ENCODE results near the gene HBM. TPM values are rescaled to one million over a fixed set of nuclear protein-coding genes. Genes with fewer than 3 reads are reported as not detected.

The HBM gene
- total RNA-seq, 1 donor: not detected

DNA sequence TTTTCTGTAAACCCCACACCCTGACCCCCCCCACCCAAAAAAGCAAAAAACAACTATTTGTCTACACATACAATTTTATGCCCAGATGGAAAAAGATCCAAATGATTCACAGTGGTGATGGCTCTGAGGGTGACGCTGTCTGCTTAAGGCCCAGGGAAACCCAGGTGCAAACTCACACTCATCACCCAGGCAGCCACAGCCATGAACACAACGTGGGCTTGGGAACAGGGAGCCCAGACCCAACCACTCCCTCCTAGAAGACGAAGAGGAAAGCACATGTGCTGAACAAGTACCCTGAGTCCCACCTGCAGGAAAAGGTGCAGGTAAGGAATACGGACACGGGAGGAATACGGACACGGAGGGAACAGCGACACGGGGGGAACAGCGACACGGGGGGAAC is 19.9 kb downstream of the HBM start:
- no peak for DNase-seq (ENCODE audit: low read depth)
- TF ChIP-seq, protein P1, sequence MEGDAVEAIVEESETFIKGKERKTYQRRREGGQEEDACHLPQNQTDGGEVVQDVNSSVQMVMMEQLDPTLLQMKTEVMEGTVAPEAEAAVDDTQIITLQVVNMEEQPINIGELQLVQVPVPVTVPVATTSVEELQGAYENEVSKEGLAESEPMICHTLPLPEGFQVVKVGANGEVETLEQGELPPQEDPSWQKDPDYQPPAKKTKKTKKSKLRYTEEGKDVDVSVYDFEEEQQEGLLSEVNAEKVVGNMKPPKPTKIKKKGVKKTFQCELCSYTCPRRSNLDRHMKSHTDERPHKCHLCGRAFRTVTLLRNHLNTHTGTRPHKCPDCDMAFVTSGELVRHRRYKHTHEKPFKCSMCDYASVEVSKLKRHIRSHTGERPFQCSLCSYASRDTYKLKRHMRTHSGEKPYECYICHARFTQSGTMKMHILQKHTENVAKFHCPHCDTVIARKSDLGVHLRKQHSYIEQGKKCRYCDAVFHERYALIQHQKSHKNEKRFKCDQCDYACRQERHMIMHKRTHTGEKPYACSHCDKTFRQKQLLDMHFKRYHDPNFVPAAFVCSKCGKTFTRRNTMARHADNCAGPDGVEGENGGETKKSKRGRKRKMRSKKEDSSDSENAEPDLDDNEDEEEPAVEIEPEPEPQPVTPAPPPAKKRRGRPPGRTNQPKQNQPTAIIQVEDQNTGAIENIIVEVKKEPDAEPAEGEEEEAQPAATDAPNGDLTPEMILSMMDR (IDR thresholded peaks at IDR 0.05; ENCODE audit: insufficient read depth, low read length): no peak
- no peak overlapping the region for H3K4me3 ChIP-seq (ENCODE audit: low read depth, low read length)

DNA sequence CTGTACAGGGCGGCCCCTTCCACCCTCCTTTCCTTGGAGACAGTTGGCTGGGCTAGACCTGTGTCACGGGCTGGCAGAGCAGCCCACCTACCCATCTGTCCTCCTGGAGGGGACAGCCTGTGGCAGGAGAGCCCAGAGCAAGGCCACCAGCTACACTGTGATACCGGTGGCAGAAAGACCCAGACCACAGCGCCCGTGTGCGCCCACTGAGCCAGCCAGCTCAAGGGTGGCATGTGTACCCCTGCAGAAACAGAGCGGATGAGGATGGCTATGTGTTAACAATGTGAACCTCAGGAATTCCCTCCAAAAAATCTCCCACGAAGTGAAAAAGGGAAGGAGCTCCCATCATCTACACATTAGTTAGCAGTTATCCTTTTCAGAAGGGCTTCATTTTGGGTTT is 21.6 kb downstream of the HBM start:
- DNase-seq (ENCODE audit: low read depth): no peak
- H3K4me3 ChIP-seq (ENCODE audit: low read depth, low read length): no peak overlapping the region
- TF ChIP-seq, protein P1 (IDR thresholded peaks at IDR 0.05; ENCODE audit: insufficient read depth, low read length): no peak

DNA sequence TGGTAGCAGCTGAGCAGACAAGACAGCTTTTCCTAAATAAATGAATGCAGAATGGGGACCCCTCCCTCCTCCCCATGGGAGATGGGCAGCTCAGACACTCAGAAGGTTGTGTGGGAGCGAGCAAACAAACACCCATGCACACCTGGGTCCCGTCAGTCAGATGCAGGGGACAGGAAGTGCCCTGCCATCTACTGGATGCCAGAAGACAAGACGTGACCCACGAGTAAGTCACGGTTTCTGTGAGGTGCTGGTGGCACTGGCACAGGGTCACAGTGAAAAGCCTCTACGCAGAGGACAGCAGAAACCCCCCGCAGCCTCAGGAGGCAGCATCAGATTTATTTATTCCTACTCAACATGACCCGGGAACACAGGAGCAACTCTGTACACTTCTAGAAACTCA is 22.9 kb downstream of the HBM start:
- TF ChIP-seq, protein P1 (IDR thresholded peaks at IDR 0.05; ENCODE audit: insufficient read depth, low read length): no peak
- no peak overlapping the region for H3K4me3 ChIP-seq (ENCODE audit: low read depth, low read length)
- DNase-seq (ENCODE audit: low read depth): no peak

DNA sequence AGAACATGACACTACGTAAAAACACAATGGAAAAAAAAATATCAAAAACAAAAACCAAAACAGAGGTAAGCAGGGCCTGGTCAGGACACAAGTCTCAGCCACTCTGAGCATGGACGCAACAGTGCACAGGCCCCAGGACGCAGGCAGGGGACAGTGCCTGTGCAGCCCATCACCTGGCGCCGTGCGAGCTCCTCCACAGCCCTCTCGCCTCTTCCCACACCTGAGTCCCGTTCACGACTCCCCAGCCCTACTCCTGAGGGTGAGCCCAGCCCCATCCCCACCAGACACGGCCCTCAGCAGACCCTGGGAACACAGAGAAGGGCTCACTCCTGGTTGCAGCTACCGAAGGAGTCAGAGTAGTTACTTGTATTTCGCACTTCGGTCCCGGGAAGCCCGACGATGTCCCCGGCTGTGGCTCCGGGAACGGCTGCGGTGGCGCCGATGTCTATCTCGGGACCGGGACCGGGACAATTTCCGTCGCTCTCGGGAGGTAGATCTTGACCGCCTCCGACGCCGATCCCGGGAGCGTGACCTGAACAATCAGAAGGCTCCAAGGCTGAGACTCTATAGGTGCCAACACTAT is 23.9 kb downstream of the HBM start:
- DNase-seq (ENCODE audit: low read depth): no peak
- H3K4me3 ChIP-seq (ENCODE audit: low read depth, low read length): no peak overlapping the region
- TF ChIP-seq, protein P1 (IDR thresholded peaks at IDR 0.05; ENCODE audit: insufficient read depth, low read length): no peak

DNA sequence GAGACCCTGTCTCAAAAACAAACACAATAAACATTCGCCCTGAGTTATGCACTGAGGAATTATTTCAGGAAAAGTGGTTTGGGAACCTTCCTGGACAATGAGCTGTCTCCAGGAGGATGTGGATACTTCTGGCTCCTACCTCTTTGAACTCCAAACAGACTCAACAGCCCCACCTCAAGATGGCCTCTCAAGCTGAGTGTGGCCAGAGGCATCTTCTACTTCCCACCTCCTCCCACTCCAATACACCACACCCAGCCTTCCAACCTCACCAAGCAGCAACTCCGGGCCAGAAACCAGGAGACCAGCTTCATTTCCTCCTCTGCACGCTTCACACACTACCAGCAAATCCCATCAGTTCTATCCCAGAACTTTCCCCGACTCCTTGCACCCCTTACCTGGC is 26.1 kb downstream of the HBM start:
- DNase-seq (ENCODE audit: low read depth): no peak
- TF ChIP-seq, protein P1 (IDR thresholded peaks at IDR 0.05; ENCODE audit: insufficient read depth, low read length): no peak
- H3K4me3 ChIP-seq (ENCODE audit: low read depth, low read length): no peak overlapping the region

DNA sequence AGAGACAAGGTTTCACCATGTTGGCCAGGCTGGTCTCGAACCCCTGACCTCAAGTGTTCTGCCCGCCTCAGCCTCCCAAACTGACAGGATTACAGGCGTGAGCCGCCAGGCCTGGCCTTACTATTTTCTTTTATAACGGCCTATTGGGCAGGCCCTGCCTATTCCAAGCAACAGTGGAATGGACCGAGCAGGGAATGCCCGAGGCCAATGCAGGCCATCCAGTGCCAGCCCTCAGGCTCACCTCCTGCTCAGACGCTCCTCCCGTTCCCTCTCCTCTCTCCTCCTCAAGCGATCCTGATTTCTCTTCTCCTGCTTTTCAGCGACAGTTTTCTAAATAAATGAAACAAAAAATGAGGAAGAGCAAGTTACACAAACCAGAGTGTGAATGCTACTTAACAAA is 26.9 kb downstream of the HBM start:
- no peak for DNase-seq (ENCODE audit: low read depth)
- TF ChIP-seq, protein P1 (IDR thresholded peaks at IDR 0.05; ENCODE audit: insufficient read depth, low read length): no peak
- H3K4me3 ChIP-seq (ENCODE audit: low read depth, low read length): no peak overlapping the region

DNA sequence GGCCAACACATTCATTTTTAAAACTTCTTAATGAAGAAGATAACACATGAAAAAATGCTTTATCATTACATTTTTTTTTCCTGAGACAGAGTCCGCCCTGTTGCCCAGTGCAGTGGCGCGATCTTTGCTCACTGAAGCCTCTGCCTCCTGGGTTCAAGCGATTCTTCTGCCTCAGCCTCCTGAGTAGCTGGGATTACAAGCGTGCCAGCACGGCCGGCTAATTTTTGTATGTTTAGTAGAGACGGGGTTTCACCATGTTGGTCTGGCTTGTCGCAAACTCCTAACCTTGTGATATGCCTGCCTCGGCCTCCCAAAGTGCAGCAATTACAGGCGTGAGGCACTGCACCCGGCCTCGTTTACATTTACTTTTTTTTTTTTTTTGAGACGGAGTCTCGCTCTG is 27.7 kb downstream of the HBM start:
- no peak for DNase-seq (ENCODE audit: low read depth)
- H3K4me3 ChIP-seq (ENCODE audit: low read depth, low read length): no peak overlapping the region
- TF ChIP-seq, protein P1 (IDR thresholded peaks at IDR 0.05; ENCODE audit: insufficient read depth, low read length): no peak

Data from fibroblast of the aortic adventitia (primary cell).